Peyer's patch (tissue), 4 donors: ENCODE data around the gene PML.

Experiments used
- POLR2A ChIP-seq, 2 donors: fragments of 450-650 bp; IDR thresholded peaks; one replicate each; pipeline ENCODE4 v1.5.1; 2017; ENCODE audit warnings: antibody characterized with exemption in 2 of 2, mild to moderate bottlenecking in 2 of 2, moderate library complexity in 2 of 2
- TF ChIP-seq, protein P1 (sequence below), 6 experiments: fragments of 450-650 bp in 4 of 6; fragments of 200-600 bp in 2 of 6; sonication (generic) in 1 of 6; IDR thresholded peaks; one replicate each; pipeline ENCODE4 v1.5.1; 2017 to 2019; ENCODE audit warnings: antibody characterized with exemption in 6 of 6, mild to moderate bottlenecking in 3 of 6, moderate library complexity in 1 of 6

DNA sequence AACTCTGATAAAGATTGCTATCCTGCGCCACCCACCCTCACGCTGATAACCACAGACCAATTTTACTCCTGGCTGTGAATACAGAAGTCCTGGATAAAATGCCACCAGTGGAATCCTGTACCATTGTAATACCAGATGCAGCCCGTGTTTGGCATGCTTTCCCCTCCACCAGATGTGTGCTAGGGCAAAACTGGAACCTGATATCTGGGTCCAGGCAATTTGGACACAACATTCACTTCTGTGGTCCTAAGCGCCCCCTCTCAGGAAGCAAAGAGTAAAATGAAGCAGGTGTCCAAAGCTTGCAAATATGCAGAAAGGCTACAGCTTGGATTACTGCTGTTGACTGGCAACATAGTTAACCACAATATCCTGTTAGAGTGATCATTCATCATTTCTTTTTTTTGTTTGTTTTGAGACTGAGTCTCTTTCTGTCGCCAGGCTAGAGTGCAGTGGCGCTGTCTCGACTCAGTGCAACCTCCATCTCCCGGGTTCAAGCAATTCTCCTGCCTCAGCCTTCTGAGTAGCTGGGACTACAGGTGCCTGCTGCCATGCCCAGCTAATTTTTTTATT is 35.4 kb upstream of the PML start:
- TF ChIP-seq POLR2A (IDR thresholded peaks at IDR 0.05): no peak
- TF ChIP-seq, protein P1, sequence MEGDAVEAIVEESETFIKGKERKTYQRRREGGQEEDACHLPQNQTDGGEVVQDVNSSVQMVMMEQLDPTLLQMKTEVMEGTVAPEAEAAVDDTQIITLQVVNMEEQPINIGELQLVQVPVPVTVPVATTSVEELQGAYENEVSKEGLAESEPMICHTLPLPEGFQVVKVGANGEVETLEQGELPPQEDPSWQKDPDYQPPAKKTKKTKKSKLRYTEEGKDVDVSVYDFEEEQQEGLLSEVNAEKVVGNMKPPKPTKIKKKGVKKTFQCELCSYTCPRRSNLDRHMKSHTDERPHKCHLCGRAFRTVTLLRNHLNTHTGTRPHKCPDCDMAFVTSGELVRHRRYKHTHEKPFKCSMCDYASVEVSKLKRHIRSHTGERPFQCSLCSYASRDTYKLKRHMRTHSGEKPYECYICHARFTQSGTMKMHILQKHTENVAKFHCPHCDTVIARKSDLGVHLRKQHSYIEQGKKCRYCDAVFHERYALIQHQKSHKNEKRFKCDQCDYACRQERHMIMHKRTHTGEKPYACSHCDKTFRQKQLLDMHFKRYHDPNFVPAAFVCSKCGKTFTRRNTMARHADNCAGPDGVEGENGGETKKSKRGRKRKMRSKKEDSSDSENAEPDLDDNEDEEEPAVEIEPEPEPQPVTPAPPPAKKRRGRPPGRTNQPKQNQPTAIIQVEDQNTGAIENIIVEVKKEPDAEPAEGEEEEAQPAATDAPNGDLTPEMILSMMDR (IDR thresholded peaks at IDR 0.05): peak in 1 of 6 experiments; percentile 2
